HepG2 (cell line): ENCODE data around the gene ZSWIM8. TPM values are rescaled to one million over a fixed set of nuclear protein-coding genes. Genes with fewer than 3 reads are reported as not detected.

Source experiments
- ADNP ChIP-seq: sonication (generic); formaldehyde crosslinking; IDR thresholded peaks from 2 replicates; pipeline ENCODE4 v1.4.0; 2020; ENCODE audit warnings: missing genetic modification reagents
- AKAP8 ChIP-seq: sonication (generic); formaldehyde crosslinking; IDR thresholded peaks from 2 replicates; pipeline ENCODE4 v1.5.1; 2020; ENCODE audit warnings: mild to moderate bottlenecking, missing genetic modification reagents
- FOXM1 ChIP-seq: sonication (generic); formaldehyde crosslinking; IDR thresholded peaks from 2 replicates; pipeline ENCODE4 v1.5.0; 2020; ENCODE audit warnings: missing genetic modification reagents
- HOXA9 ChIP-seq: sonication (generic); formaldehyde crosslinking; IDR thresholded peaks from 2 replicates; pipeline ENCODE4 v1.8.1; 2022; ENCODE audit warnings: missing genetic modification reagents, mild to moderate bottlenecking, moderate library complexity, borderline replicate concordance
- JUN ChIP-seq: sonication (generic); formaldehyde crosslinking; IDR thresholded peaks from 2 replicates; pipeline ENCODE4 v1.4.0; 2020; ENCODE audit warnings: mild to moderate bottlenecking, missing genetic modification reagents
- MAFF ChIP-seq: IDR thresholded peaks from 2 replicates; pipeline ENCODE4 v1.6.1; 2011; ENCODE audit warnings: low read depth, low read length, improper control_type of control experiment
- NR2C2 ChIP-seq: sonication (generic); formaldehyde crosslinking; IDR thresholded peaks from 2 replicates; pipeline ENCODE4 v1.4.0; 2020; ENCODE audit warnings: missing genetic modification reagents, mild to moderate bottlenecking, moderate library complexity, borderline replicate concordance
- RAD21 ChIP-seq: fragments of 450-650 bp; formaldehyde crosslinking; IDR thresholded peaks from 2 replicates; pipeline ENCODE4 v1.5.0; 2020; ENCODE audit warnings: mild to moderate bottlenecking
- RCOR2 ChIP-seq: IDR thresholded peaks from 2 replicates; pipeline ENCODE4 v1.6.1; 2016; ENCODE audit warnings: missing biosample characterization, missing genetic modification reagents
- TCF7 ChIP-seq: sonication (generic); IDR thresholded peaks from 2 replicates; pipeline ENCODE4 v1.6.1; 2016; ENCODE audit warnings: antibody characterized with exemption, low read depth
- ZBTB42 ChIP-seq: sonication (generic); formaldehyde crosslinking; IDR thresholded peaks from 2 replicates; pipeline ENCODE4 v1.5.0; 2020; ENCODE audit warnings: mild to moderate bottlenecking, missing genetic modification reagents
- ZNF274 ChIP-seq: sonication (generic); formaldehyde crosslinking; IDR thresholded peaks from 2 replicates; pipeline ENCODE4 v1.5.1; 2020; ENCODE audit warnings: mild to moderate bottlenecking, missing genetic modification reagents
- ZNF746 ChIP-seq: sonication (generic); formaldehyde crosslinking; IDR thresholded peaks from 2 replicates; pipeline ENCODE4 v1.8.0; 2022; ENCODE audit warnings: mild to moderate bottlenecking, missing genetic modification reagents
- ZNF891 ChIP-seq: sonication (generic); formaldehyde crosslinking; IDR thresholded peaks from 2 replicates; pipeline ENCODE4 v1.5.0; 2020; ENCODE audit warnings: mild to moderate bottlenecking, missing genetic modification reagents
- polyA plus RNA-seq, 8 experiments: library from polyadenylated mRNA; depleted of rRNA in 3 of 8; stranded (reverse) in 7 of 8; unstranded in 1 of 8; fragments of >200 nt; fragmentation: Illumina TruSeq in 4 of 8; extraction: Trizol in 4 of 8; gene quantifications; 2 replicates each; pipeline versions ENCODE4 v1.2.1 to v1.2.3, GENCODE V29; 2011 to 2016; ENCODE audit warnings: low read depth in 4 of 8, missing spikeins in 1 of 8, mixed read lengths in 1 of 8; ENCODE audit not compliant: insufficient read depth in 1 of 8
- total RNA-seq, 5 experiments: library from RNA; depleted of rRNA; stranded (reverse); fragments of >200 nt; fragmentation: Illumina TruSeq; extraction: Trizol; gene quantifications; 2 replicates each; pipeline ENCODE4 v1.2.3, GENCODE V29; 2016; ENCODE audit warnings: low read depth in 1 of 5
- TF ChIP-seq, protein P1 (sequence below): sonication (generic); formaldehyde crosslinking; IDR thresholded peaks from 2 replicates; pipeline ENCODE4 v1.4.0; 2020; ENCODE audit warnings: missing genetic modification reagents, borderline replicate concordance
- TF ChIP-seq, protein P2 (sequence below): sonication (generic); formaldehyde crosslinking; conservative IDR thresholded peaks from 2 replicates; pipeline ENCODE4 v1.8.1; 2023; ENCODE audit warnings: missing genetic modification reagents
- TF ChIP-seq, protein P3 (sequence below): sonication (generic); formaldehyde crosslinking; IDR thresholded peaks from 2 replicates; pipeline ENCODE4 v1.4.0; 2020; ENCODE audit warnings: missing genetic modification reagents
- TF ChIP-seq, protein P4 (sequence below): sonication (generic); formaldehyde crosslinking; IDR thresholded peaks from 2 replicates; pipeline ENCODE4 v1.8.1; 2022; ENCODE audit warnings: low read depth, mild to moderate bottlenecking, missing genetic modification reagents
- TF ChIP-seq, protein P5 (sequence below): sonication (generic); formaldehyde crosslinking; IDR thresholded peaks from 2 replicates; pipeline ENCODE4 v1.4.0; 2020; ENCODE audit warnings: missing genetic modification reagents, mild to moderate bottlenecking, borderline replicate concordance

The ZSWIM8 gene
- total and polyA plus RNA-seq, 2 of the 13 experiments (the other 11 are each of a cell fraction or from before 2014, with no cell fraction given), result 39.9 to 98.2 TPM

DNA sequence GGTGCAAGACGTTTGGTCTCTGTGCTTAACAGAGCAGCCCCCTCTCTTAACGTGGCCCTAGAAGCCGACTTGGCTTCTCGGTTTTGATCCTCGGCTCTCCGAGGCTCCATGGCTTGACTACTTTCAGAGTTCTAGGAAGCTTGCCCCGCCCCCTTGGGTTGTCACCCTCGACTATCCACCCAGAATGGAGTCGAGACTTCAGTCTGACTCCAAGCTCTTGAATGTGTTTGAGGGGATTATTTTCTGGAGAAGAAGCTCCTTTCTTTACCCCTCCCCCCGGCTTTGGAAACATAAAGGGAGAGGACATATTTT, 40.8 kb upstream of the ZSWIM8 start (continued):
- TF ChIP-seq, protein P1, sequence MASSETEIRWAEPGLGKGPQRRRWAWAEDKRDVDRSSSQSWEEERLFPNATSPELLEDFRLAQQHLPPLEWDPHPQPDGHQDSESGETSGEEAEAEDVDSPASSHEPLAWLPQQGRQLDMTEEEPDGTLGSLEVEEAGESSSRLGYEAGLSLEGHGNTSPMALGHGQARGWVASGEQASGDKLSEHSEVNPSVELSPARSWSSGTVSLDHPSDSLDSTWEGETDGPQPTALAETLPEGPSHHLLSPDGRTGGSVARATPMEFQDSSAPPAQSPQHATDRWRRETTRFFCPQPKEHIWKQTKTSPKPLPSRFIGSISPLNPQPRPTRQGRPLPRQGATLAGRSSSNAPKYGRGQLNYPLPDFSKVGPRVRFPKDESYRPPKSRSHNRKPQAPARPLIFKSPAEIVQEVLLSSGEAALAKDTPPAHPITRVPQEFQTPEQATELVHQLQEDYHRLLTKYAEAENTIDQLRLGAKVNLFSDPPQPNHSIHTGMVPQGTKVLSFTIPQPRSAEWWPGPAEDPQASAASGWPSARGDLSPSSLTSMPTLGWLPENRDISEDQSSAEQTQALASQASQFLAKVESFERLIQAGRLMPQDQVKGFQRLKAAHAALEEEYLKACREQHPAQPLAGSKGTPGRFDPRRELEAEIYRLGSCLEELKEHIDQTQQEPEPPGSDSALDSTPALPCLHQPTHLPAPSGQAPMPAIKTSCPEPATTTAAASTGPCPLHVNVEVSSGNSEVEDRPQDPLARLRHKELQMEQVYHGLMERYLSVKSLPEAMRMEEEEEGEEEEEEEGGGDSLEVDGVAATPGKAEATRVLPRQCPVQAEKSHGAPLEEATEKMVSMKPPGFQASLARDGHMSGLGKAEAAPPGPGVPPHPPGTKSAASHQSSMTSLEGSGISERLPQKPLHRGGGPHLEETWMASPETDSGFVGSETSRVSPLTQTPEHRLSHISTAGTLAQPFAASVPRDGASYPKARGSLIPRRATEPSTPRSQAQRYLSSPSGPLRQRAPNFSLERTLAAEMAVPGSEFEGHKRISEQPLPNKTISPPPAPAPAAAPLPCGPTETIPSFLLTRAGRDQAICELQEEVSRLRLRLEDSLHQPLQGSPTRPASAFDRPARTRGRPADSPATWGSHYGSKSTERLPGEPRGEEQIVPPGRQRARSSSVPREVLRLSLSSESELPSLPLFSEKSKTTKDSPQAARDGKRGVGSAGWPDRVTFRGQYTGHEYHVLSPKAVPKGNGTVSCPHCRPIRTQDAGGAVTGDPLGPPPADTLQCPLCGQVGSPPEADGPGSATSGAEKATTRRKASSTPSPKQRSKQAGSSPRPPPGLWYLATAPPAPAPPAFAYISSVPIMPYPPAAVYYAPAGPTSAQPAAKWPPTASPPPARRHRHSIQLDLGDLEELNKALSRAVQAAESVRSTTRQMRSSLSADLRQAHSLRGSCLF (CRISPR knock-in tag), result no peak
- no peak for TF ChIP-seq ADNP (CRISPR knock-in tag)
- TF ChIP-seq RCOR2 (CRISPR knock-in tag), result no peak
- TF ChIP-seq, protein P2, sequence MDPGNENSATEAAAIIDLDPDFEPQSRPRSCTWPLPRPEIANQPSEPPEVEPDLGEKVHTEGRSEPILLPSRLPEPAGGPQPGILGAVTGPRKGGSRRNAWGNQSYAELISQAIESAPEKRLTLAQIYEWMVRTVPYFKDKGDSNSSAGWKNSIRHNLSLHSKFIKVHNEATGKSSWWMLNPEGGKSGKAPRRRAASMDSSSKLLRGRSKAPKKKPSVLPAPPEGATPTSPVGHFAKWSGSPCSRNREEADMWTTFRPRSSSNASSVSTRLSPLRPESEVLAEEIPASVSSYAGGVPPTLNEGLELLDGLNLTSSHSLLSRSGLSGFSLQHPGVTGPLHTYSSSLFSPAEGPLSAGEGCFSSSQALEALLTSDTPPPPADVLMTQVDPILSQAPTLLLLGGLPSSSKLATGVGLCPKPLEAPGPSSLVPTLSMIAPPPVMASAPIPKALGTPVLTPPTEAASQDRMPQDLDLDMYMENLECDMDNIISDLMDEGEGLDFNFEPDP (CRISPR knock-in tag), result no peak
- TF ChIP-seq FOXM1, result no peak
- TF ChIP-seq HOXA9, result no peak
- TF ChIP-seq JUN, result no peak
- TF ChIP-seq TCF7, result no peak
- TF ChIP-seq, protein P3, sequence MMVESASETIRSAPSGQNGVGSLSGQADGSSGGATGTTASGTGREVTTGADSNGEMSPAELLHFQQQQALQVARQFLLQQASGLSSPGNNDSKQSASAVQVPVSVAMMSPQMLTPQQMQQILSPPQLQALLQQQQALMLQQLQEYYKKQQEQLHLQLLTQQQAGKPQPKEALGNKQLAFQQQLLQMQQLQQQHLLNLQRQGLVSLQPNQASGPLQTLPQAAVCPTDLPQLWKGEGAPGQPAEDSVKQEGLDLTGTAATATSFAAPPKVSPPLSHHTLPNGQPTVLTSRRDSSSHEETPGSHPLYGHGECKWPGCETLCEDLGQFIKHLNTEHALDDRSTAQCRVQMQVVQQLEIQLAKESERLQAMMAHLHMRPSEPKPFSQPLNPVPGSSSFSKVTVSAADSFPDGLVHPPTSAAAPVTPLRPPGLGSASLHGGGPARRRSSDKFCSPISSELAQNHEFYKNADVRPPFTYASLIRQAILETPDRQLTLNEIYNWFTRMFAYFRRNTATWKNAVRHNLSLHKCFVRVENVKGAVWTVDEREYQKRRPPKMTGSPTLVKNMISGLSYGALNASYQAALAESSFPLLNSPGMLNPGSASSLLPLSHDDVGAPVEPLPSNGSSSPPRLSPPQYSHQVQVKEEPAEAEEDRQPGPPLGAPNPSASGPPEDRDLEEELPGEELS (CRISPR knock-in tag), result no peak
- TF ChIP-seq, protein P4, sequence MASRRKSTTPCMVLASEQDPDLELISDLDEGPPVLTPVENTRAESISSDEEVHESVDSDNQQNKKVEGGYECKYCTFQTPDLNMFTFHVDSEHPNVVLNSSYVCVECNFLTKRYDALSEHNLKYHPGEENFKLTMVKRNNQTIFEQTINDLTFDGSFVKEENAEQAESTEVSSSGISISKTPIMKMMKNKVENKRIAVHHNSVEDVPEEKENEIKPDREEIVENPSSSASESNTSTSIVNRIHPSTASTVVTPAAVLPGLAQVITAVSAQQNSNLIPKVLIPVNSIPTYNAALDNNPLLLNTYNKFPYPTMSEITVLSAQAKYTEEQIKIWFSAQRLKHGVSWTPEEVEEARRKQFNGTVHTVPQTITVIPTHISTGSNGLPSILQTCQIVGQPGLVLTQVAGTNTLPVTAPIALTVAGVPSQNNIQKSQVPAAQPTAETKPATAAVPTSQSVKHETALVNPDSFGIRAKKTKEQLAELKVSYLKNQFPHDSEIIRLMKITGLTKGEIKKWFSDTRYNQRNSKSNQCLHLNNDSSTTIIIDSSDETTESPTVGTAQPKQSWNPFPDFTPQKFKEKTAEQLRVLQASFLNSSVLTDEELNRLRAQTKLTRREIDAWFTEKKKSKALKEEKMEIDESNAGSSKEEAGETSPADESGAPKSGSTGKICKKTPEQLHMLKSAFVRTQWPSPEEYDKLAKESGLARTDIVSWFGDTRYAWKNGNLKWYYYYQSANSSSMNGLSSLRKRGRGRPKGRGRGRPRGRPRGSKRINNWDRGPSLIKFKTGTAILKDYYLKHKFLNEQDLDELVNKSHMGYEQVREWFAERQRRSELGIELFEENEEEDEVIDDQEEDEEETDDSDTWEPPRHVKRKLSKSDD (CRISPR knock-in tag), result no peak
- TF ChIP-seq AKAP8 (CRISPR knock-in tag), result 0 out of 2 replicates have a peak, but pooled peaks have one; percentile 7
- TF ChIP-seq RAD21 (CRISPR knock-in tag), result 0 out of 2 replicates have a peak, but pooled peaks have one; percentile 8
- 0 out of 2 replicates have a peak, but pooled peaks have one; percentile 9 for TF ChIP-seq ZNF746 (CRISPR knock-in tag)
- 0 out of 2 replicates have a peak, but pooled peaks have one; percentile 42 for TF ChIP-seq ZNF274 (CRISPR knock-in tag)
- TF ChIP-seq ZBTB42 (CRISPR knock-in tag), result 0 out of 2 replicates have a peak, but pooled peaks have one; percentile 45
- no peak for TF ChIP-seq MAFF
- no peak for TF ChIP-seq ZNF891
- TF ChIP-seq, protein P5, sequence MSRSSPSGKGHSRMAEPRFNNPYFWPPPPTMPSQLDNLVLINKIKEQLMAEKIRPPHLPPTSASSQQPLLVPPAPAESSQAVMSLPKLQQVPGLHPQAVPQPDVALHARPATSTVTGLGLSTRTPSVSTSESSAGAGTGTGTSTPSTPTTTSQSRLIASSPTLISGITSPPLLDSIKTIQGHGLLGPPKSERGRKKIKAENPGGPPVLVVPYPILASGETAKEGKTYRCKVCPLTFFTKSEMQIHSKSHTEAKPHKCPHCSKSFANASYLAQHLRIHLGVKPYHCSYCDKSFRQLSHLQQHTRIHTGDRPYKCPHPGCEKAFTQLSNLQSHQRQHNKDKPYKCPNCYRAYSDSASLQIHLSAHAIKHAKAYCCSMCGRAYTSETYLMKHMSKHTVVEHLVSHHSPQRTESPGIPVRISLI (CRISPR knock-in tag), result no peak
- no peak for TF ChIP-seq NR2C2 (CRISPR knock-in tag)
